ENCODE results near the gene METTL4.

METTL4 gene

GRCh38 chr18:2515908-2516625 is 55.2 kb downstream of the METTL4 start:
- no peak for DNase-seq

GRCh38 chr18:2515171-2515787 is 56.0 kb downstream of the METTL4 start:
- DNase-seq = no peak

DNA sequence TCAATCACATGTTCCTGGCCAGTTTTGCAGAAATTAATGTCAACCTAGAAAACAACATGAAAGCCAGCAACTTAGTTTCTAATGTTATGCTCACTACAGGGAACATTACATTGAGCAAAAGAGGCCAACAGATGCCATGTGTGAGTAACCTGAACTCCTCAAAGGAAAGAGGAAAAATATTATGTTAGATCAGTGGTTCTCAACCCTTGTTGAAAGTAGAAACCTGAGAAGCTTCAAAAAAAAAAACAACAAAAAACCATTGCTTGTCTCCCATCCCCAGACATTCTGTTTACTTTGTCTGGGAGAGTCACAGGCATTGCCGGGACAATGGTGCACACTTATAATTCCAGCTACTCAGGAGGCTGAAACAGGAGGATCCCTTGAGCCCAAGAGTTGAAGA is 57.7 kb downstream of the METTL4 start:
- DNase-seq = peak; percentile 26

DNA sequence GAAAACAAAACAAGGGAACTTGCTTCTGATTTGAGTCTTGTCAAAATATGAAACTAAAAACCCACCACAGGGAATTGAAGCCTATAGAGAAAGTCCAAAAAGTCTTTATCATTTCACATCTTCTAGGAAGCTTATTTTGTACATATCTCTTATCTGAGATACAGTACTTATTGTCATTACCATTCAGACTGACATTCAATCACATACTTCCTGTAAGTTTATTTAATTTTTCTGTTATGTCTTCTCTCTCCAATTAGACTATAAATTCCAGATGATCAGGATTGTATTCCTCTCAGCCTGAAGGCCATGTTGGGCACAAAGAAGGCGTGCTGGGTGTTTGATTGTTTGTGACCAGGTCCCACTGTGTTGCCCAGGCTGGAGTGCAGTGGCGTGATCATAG is 59.2 kb downstream of the METTL4 start:
- DNase-seq = peak; percentile 42

- DNase-seq = no peak
Observed at GRCh38 chr18:2511451-2511850, 59.9 kb downstream of the METTL4 start.

GRCh38 chr18:2510416-2510815 is 60.9 kb downstream of the METTL4 start:
- DNase-seq = no peak

GRCh38 chr18:2508678-2509077 is 62.6 kb downstream of the METTL4 start:
- DNase-seq = no peak

- no peak for DNase-seq
Observed at GRCh38 chr18:2508155-2508554, 63.1 kb downstream of the METTL4 start.

DNA sequence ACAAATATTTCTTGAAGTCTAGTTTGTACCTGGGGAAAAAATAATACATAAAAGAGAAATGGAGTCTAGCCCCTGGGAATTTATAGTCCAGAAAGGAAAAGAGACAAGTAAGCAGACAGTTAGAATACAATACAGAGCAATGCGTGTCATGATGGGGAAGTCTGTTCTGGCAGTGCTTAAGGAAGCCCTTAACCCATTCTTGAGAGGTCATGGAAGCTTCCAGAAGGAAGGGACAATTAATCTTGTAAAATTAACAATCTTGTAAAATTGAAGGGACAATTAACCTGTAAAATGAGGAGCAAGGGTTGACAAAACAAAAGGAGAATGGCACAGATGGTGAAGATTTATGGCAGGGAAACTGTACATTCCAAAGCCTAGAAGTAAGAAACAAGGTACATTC is 66.7 kb downstream of the METTL4 start:
- no peak for DNase-seq

DNA sequence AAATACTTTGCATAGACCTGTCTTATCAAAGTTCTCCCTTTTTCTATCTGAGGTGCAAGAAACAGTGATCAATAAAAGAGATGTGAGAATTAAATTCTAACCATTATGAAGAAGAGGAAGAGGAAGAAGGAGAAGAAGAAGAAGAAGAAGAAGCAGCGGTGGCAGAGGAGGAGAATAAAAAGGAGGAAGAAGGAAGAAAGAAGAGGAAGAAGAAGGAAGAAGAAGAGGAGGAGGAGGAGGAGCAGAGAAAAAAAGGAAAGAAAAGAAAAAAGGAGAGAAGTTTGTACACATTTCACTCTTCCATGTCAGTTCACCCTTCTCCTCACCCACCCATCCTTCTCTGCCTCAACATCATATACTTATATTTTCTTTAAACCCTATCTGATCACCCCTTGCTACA is 68.4 kb downstream of the METTL4 start:
- DNase-seq = no peak

- DNase-seq = no peak
Observed at GRCh38 chr18:2502394-2502793, 68.9 kb downstream of the METTL4 start.

DNA sequence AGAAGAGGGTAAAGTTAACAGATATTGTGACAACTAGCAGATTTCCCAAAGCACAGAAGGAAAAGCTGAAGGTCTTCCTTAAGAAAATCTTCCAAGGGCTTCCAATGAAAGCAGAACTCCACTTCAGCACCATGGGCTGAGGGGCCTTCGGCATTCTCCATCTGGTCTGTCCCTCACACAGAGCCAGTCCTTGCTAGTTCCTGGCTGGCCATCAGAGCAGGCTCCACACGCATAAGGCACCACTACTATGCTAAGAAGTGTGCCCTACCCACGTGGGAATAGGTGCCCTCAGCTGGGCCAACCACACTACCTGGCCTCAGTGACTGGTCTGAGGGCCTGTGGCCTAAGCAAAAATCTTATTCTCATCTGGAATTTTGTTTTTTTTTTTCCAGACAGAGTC is 73.5 kb downstream of the METTL4 start:
- no peak for DNase-seq

DNA sequence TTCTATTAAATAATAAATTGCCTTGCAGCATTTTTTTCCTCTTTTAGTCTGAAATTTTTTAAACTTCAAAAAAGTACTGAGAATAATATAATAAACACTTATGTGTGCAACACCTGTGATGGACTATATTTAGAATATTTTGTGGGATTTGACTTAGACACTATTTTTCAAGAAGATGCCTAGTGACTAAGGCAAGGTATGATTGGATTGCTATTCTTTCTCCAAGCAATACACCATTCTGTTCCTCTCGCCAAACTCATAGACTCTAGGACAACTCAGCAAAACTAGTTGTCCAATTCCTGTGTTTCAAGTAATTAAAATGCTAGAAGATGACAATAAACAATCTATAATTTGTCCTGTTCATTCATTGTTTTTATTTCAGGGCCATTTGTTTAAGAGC is 75.9 kb downstream of the METTL4 start:
- no peak for DNase-seq

DNA sequence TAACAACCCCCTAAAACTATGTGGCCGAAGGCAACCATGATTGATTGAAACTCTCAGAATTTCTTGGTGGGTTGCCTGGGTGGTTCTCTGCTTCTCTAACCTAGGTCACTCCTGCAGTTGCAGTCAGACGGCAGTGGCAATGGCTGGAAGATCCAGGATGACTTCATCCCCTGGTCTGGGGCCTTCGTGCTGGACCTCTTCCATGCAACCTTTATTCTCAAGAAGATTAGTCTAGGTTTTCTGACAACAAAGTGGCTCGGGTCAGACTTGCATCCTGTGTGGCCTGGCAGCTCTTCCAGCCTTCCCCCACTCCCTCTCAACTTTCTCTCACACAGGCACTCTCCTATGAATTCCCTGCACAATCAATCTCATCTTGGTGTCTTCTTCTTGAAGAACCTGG is 76.4 kb downstream of the METTL4 start:
- DNase-seq = no peak

All from NCI-H146 (cell line).